GM03348 (cell line): ENCODE measurements around the gene NAPSA.
"Not testable (repeated sequence)": the region's sequence is repeated elsewhere in the genome, so short reads cannot be mapped to it uniquely, and the experiment has no call there.

Experiments
- DNase-seq: peaks from one replicate; pipeline ENCODE4 v3.0.0; 2012; ENCODE audit warnings: low spot score

The NAPSA gene

DNA sequence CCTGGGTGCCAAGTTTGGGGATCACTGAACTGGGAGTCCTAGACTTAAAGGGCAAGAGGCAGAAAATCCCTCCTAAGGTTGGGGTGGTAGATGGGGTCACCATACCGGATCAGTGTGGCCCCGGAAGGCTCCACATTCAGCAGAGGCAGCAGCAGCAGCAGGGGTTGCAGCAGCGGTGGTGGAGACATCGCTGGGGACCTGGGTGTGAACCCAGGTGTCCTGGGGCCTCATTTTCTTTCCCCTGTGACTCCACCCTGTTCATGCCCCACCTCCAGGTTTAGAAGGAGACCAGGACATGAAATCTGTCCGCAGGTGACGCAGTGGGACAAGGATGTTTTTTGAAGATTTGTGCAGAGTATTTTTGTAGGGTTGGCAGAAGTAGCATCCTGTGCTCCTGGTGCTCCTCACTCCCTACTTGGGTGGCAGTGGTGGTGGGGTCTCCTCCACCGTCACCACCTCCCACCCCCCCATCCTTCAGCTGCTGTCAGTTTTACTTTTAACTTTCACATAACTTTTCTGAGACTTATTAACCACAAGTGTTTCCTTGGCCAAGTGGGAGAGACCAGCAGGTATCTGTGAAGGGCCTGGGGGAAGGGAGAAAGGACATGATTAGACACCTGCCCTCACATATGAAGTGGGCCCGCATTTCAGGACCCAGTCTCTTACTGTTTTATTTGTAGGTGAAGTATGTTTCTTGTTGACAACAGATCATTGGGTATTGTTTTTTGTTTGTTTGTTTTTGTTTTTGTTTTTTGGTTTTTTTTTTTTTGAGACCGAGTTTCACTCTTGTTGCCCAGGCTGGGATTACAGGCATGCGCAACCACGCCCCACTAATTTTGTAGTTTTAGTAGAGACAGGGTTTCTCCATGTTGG lies at the start of gene NAPSA:
NAPSA (minus strand) TSS at position 206 of the 873 bp plus-strand sequence; CDS start at position 188, 18 bp downstream.
- no peak for DNase-seq

DNA sequence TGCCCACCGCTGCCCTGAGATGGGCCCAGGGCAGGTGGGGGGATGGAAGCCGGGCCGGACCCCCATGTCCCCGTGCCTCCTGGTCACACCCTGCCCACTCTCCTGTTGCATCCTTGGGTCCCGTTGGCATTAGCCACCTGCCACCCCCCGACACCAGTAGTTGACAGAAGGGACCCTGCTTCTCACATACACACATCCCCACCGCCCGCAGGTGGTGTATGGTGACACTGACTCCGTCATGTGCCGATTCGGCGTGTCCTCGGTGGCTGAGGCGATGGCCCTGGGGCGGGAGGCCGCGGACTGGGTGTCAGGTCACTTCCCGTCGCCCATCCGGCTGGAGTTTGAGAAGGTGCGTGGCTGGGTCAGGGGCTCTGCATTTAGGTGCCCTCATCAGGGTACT lies 48.1 kb upstream of the NAPSA start:
- DNase-seq, result no peak

DNA sequence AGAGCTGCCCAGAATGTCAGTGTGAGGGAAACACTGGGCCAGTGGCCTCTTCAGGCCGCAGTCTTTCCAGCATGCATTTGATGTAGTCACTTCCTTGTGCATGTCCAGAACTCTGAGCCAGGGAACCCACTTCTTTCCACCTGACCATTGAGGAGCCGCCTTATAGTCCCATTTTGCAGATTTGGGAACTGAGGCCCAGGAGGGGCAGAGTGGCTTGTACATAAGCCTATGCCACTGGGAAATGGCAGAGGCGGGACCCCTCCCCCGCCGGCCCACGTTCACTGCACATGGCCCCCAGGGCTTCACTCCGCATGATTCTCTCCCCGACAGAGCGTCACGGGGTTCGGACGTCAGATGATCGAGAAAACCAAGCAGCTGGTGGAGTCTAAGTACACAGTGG lies 47.7 kb upstream of the NAPSA start:
- no peak for DNase-seq

DNA sequence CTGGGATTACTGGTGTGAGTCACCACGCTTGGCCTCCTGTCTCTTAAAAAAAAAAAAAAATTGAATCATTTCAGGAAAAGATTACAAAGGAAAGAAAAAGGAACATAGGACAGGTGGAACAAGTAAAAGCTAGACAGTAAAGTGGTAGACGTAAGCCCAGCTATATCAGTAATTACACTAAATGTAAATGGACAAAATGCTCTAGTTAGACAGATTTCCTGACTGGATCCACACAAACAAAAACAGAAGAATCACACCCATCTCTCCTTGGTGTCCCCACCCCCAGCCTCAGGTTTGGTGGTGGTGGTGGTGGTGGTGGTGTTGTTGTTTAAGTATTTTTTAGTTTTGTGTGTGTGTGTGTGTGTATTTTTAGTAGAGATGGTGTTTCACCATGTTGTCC lies 47.0 kb upstream of the NAPSA start:
- DNase-seq, result no peak

DNA sequence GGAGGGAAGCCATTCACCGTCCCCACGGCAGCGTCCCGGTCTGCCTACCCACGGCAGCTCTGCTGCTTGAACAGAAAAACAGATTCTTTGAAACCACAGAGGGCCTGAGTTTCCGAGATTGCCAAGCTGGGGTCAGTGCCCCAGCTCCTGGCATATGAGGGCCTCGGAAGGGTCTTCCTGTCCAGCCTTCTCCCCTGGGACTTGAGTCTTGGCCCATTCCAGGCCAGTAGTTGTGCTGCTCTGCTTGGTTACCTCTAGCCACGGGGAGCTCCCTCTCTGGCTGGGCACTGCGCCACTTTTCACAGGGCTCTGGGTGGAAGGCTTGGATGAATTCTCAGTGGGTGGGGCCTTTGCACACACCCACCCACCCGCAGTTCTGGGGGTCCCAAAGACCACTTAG lies 44.7 kb upstream of the NAPSA start:
- DNase-seq, result no peak

- DNase-seq, result no peak
Measured at GRCh38 chr19:50409347-50409746, 43.9 kb upstream of the NAPSA start.

GRCh38 chr19:50406829-50407228 lies 41.4 kb upstream of the NAPSA start:
- no peak for DNase-seq

- DNase-seq, result no peak
Measured at GRCh38 chr19:50406156-50406820, 40.8 kb upstream of the NAPSA start.

GRCh38 chr19:50402544-50403301 lies 37.3 kb upstream of the NAPSA start:
- DNase-seq, result no peak

DNA sequence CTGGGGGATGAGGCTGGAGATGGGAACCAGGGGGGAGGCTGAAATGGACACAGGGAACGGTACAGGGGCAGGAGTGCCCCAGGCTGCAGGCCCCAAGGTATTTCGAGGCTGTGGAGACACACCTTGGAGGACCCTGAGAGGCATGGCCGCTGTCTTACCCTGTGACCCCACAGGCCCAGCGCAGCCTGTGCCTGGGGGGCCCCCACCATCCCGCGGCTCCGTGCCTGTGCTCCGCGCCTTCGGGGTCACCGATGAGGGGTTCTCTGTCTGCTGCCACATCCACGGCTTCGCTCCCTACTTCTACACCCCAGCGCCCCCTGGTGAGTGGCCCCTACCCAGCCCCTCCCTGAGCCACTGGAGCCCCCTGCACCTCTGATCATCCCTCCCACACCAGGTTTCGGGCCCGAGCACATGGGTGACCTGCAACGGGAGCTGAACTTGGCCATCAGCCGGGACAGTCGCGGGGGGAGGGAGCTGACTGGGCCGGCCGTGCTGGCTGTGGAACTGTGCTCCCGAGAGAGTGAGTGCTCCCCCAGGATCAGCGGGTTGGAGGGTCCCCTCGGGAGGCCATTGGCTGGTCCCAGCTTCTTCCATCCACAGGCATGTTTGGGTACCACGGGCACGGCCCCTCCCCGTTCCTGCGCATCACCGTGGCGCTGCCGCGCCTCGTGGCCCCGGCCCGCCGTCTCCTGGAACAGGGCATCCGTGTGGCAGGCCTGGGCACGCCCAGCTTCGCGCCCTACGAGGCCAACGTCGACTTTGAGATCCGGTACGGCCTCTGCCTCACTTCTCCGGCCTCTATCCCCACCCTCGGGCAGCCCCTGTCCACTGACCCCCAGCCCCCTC lies 36.4 kb upstream of the NAPSA start:
- peak; percentile 5 for DNase-seq

DNA sequence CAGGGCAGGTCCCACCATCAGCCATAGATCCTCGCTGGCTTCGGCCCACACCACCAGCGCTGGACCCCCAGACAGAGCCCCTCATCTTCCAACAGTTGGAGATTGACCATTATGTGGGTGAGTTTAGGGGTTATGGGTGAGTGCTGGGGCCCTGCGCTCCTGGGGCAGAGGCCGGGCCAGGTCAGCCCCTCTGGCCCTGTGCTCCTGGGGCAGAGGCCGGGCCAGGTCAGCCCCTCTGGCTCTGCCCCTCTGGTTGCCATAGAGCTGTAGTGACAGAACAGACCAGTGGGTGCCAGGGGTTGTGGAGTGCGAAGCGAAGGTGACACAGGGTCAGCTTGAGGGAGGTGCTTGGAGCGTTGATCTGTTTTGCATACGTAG lies 33.9 kb upstream of the NAPSA start:
- DNase-seq, result no peak

GRCh38 chr19:50398675-50399367 lies 33.4 kb upstream of the NAPSA start:
- no peak for DNase-seq

DNA sequence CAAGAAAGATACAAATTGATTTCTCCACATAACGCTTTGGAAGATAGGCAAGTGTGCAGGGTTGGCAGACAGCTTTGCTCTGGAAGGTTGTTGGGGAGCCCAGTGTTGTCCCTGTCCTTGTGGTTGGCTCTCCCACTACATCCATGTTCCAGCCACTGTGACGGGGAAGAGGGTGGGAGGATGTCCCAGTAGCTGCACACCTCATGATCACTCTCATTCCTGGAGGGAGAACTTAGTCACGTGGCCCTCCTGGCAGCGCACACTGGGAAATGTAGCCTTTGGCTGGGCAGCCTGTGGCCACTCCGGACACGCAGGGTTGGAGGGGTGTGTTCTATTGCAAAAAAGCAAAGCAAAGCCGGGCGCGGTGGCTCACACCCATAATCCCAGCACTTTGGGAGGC lies 28.6 kb upstream of the NAPSA start:
- no peak for DNase-seq

DNA sequence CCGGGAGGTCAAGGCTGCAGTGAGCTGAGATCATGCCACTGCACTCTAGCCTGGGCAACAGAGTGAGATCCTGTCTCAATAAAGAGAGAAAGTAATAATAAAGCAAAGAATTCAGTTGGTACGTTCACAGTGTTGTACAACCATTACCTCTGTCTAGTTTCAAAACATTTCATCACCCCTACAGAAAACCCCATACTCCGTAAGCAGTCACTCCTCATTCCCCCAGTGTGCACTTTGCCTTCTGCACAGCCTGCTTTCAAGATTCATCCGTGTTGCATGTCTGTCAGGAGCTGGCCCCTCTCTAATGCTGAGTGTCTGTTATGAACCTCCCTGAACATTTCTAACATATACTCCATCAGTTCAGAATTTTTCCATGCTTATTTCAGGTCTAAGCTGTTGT lies 28.1 kb upstream of the NAPSA start:
- DNase-seq, result no peak

DNA sequence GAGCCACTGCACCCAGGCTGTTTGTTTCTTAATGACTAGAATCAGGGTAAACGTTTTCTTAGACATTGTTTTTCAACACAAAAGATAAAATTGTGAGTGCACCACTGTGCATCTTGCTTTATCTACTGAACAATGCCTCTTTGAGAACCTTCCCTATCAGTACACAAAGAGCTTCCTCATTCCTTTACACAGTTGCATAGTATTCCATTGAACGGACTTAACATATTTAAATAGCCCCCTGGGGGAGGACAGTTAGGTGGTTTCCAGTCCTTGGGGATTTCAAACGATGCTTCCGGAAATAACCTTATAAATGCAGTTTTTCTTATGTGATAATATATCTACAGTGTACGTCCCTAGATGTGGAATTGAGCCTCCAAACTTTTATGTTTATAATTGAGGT lies 27.3 kb upstream of the NAPSA start:
- DNase-seq, result no peak

- DNase-seq, result not testable (repeated sequence)
Measured at GRCh38 chr19:50390952-50391351, 25.5 kb upstream of the NAPSA start.

DNA sequence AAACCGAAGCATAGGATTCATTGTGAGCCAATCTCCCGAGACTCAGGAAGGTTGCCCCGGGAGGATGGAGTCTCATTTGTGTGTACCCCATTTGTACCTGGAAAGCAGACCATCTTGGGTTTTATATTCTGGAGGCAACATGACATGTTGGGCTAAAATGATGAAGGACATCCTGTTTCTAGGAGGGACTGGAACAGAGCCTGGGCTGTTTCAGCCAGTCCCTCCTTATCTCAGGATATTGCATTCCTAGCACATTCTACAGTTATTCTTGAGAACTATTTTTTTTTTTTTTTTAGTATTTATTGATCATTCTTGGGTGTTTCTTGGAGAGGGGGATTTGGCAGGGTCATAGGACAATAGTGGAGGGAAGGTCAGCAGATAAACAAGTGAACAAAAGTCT lies 24.9 kb upstream of the NAPSA start:
- DNase-seq, result not testable (repeated sequence)

DNA sequence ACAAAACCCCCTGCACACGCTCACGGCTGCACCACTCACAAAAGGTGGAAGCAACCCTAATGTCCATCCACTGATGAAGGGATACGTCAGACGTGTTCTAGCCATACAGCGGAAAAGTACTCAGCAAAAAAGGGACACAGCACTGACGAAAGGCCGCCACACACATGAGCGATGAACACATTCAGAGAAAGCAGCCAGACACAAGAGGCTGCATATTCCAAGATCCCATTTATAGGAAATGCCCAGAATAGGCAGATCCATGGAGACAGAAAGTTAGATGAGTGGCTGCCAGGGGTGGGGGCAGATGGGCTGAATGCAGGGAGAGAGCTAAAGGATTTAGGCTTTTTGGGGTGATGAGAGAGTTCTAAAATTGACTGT lies 22.4 kb upstream of the NAPSA start:
- DNase-seq, result no peak

DNA sequence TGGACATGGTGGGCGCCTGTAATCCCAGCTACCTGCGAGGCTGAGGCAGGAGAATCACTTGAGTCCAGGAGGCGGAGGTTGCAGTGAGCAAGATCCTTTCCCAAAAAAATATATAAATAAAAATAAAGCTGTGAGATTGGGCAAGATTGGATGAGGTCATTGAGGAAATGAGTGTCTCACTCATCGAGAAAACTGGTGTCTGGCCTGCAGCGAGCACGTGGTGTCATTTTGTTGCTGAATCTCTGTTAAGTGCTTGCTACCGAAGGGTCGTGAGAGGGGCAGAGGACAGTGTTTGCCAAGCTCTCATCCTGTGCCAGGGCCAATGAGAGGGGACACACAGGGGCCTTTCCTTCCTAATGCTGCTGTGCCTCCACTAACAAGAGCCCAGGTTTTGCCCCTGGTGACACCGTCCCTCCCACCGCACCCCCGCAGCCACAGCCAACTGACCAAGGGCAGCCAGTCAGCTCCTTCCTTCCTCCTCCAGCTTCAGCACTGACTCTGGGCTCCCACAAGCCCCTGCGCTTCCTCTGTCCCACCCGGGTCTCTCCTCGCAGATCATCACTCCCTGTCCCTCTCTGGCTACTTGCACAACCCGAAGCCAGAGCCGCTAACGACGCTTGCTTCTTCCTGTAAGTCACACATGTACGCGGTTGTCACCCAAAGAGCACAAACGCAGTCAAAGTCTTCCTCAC lies 21.9 kb upstream of the NAPSA start:
- no peak for DNase-seq

DNA sequence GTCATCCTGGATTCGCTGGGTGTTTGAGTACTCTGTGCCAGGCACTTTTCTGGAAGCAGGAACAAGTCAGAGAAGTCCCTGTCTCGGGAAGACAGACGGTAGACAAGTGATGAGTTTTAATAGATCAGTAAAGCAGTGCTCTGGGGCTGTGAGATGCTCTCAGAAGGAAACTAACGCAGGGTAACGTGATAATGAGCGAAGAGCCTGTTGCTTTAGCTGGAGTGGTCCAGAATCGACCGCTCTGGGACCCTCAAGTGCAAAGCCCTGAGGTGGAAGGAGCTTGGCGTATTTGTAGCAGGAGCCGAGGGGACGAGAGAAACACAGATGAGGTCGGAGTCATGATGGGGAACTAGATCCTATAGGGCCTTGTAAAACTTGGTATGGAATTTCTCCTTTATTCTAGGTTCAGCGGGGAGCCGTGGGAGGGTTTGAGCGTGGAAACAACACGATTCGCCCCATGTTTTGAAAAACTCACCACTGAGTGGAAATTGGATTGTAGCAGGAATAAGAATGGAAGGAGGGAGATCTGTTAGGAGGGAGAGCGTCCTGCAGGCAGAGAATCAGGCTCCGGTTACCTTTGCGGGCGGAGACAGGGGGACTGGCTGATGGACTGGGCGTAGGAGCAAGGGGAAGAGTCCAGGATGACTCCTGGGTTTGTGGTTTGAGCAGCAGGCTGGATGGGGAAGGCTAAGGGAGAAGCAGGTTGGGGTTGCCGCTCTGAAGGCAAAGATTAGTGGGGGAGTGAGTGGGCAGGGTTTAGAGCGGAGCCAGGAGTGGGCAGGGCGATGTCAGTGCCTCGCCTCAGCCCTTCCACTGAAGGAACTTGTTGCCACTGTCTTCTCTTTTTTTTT lies 19.5 kb upstream of the NAPSA start:
- DNase-seq, result peak; percentile 53
